Eye (tissue), 1 donor: Measurements from ENCODE around the gene NTM.

ENCODE experiments used
- DNase-seq: peaks from one replicate; pipeline ENCODE4 v3.0.0-alpha.2; 2015

The NTM gene

GRCh38 chr11:131373095-131373725 lies 2.8 kb downstream of the NTM start:
- DNase-seq: no peak

- DNase-seq: no peak
Observed at GRCh38 chr11:131373756-131374155, 3.3 kb downstream of the NTM start.

GRCh38 chr11:131375421-131375820 lies 5.0 kb downstream of the NTM start:
- DNase-seq: no peak

GRCh38 chr11:131375915-131376314 lies 5.5 kb downstream of the NTM start:
- peak; percentile 67 for DNase-seq

- DNase-seq: no peak
Observed at GRCh38 chr11:131378931-131379330, 8.5 kb downstream of the NTM start.

- DNase-seq: no peak
Observed at GRCh38 chr11:131385763-131386390, 15.5 kb downstream of the NTM start.

GRCh38 chr11:131386408-131386807 lies 16.0 kb downstream of the NTM start:
- DNase-seq: no peak

GRCh38 chr11:131388030-131388429 lies 17.6 kb downstream of the NTM start:
- no peak for DNase-seq

- DNase-seq: no peak
Observed at GRCh38 chr11:131389582-131389981, 19.2 kb downstream of the NTM start.

- DNase-seq: no peak
Observed at GRCh38 chr11:131391176-131391575, 20.8 kb downstream of the NTM start.

GRCh38 chr11:131392528-131393255 lies 22.3 kb downstream of the NTM start:
- DNase-seq: peak; percentile 50

GRCh38 chr11:131393691-131394090 lies 23.3 kb downstream of the NTM start:
- no peak for DNase-seq

- peak; percentile 42 for DNase-seq
Observed at GRCh38 chr11:131397675-131398074, 27.3 kb downstream of the NTM start.

- DNase-seq: no peak
Observed at GRCh38 chr11:131402040-131402439, 31.6 kb downstream of the NTM start.

GRCh38 chr11:131404010-131404409 lies 33.6 kb downstream of the NTM start:
- DNase-seq: no peak

- no peak for DNase-seq
Observed at GRCh38 chr11:131408025-131408640, 37.7 kb downstream of the NTM start.

- DNase-seq: no peak
Observed at GRCh38 chr11:131409345-131409744, 38.9 kb downstream of the NTM start.

- no peak for DNase-seq
Observed at GRCh38 chr11:131411636-131412035, 41.2 kb downstream of the NTM start.

- DNase-seq: no peak
Observed at GRCh38 chr11:131412061-131412460, 41.6 kb downstream of the NTM start.

GRCh38 chr11:131413217-131413616 lies 42.8 kb downstream of the NTM start:
- DNase-seq: no peak

- DNase-seq: peak; percentile 54
Observed at GRCh38 chr11:131418189-131418588, 47.8 kb downstream of the NTM start.

- DNase-seq: no peak
Observed at GRCh38 chr11:131421066-131421855, 50.8 kb downstream of the NTM start.

- no peak for DNase-seq
Observed at GRCh38 chr11:131422029-131422428, 51.6 kb downstream of the NTM start.
